HepG2 (cell line): ENCODE data around the gene IKBKE. TPM values are rescaled to one million over a fixed set of nuclear protein-coding genes. Genes with fewer than 3 reads are reported as not detected.
A peak's percentile ranks its signal among the peaks of the same experiment; 100 is the strongest.

Experiments
- AGO2 ChIP-seq: fragments of 200-400 bp; formaldehyde crosslinking; optimal IDR thresholded peaks from 2 replicates; pipeline ENCODE3; 2017; ENCODE audit warnings: mild to moderate bottlenecking, low read depth, low read length, moderate library complexity
- ATF2 ChIP-seq: sonication (generic); formaldehyde crosslinking; IDR thresholded peaks from 2 replicates; pipeline ENCODE4 v1.4.0; 2020; ENCODE audit warnings: missing genetic modification reagents
- EED ChIP-seq: sonication (generic); formaldehyde crosslinking; IDR thresholded peaks from 2 replicates; pipeline ENCODE4 v1.5.0; 2020; ENCODE audit warnings: mild to moderate bottlenecking, missing genetic modification reagents
- HDAC1 ChIP-seq: sonication (generic); formaldehyde crosslinking; IDR thresholded peaks from 2 replicates; pipeline ENCODE4 v1.5.1; 2020; ENCODE audit warnings: mild to moderate bottlenecking, missing genetic modification reagents
- HHEX ChIP-seq: IDR thresholded peaks from 2 replicates; pipeline ENCODE4 v1.6.1; 2016; ENCODE audit warnings: control low read depth
- KLF9 ChIP-seq: IDR thresholded peaks from 2 replicates; pipeline ENCODE4 v1.6.1; 2016; ENCODE audit warnings: low read depth
- MAZ ChIP-seq, 2 experiments: sonication (generic) in 1 of 2; formaldehyde crosslinking in 1 of 2; IDR thresholded peaks; 2 replicates each; pipeline versions ENCODE4 v1.5.0 to v1.6.1; 2012 to 2020; ENCODE audit warnings: low read depth in 2 of 2, mild to moderate bottlenecking in 2 of 2, borderline replicate concordance in 1 of 2, improper control_type of control experiment in 1 of 2, low read length in 1 of 2, missing genetic modification reagents in 1 of 2, moderate library complexity in 1 of 2
- MEIS2 ChIP-seq: sonication (generic); formaldehyde crosslinking; IDR thresholded peaks from 2 replicates; pipeline ENCODE4 v1.9.0; 2021; ENCODE audit warnings: mild to moderate bottlenecking, missing genetic modification reagents
- PHB2 ChIP-seq: fragments of 450-650 bp; IDR thresholded peaks from 2 replicates; pipeline ENCODE4 v1.6.1; 2018; ENCODE audit not compliant: partially characterized antibody
- REPIN1 ChIP-seq: sonication (generic); formaldehyde crosslinking; IDR thresholded peaks from 2 replicates; pipeline ENCODE4 v1.8.0; 2022; ENCODE audit warnings: missing genetic modification reagents, low read depth, mild to moderate bottlenecking, borderline replicate concordance
- SALL1 ChIP-seq: sonication (generic); formaldehyde crosslinking; IDR thresholded peaks from 2 replicates; pipeline ENCODE4 v1.8.0; 2022; ENCODE audit warnings: mild to moderate bottlenecking, missing genetic modification reagents
- SETDB1 ChIP-seq: sonication (generic); formaldehyde crosslinking; IDR thresholded peaks from 2 replicates; pipeline ENCODE4 v1.5.1; 2020; ENCODE audit warnings: missing genetic modification reagents, mild to moderate bottlenecking, borderline replicate concordance
- TAF1 ChIP-seq: sonication (generic); formaldehyde crosslinking; IDR thresholded peaks from 2 replicates; pipeline ENCODE4 v1.4.0; 2020; ENCODE audit warnings: missing genetic modification reagents
- THAP11 ChIP-seq: IDR thresholded peaks from 2 replicates; pipeline ENCODE4 v1.6.1; 2016; ENCODE audit warnings: missing biosample characterization, missing genetic modification reagents
- TOPORS ChIP-seq: sonication (generic); formaldehyde crosslinking; IDR thresholded peaks from 2 replicates; pipeline ENCODE4 v1.8.0; 2023; ENCODE audit warnings: mild to moderate bottlenecking, missing genetic modification reagents
- ZFP36L1 ChIP-seq: sonication (generic); formaldehyde crosslinking; IDR thresholded peaks from 2 replicates; pipeline ENCODE4 v1.8.0; 2022; ENCODE audit warnings: mild to moderate bottlenecking, missing genetic modification reagents, moderate library complexity
- ZNF10 ChIP-seq: sonication (generic); formaldehyde crosslinking; IDR thresholded peaks from 2 replicates; pipeline ENCODE4 v1.4.0; 2020; ENCODE audit warnings: mild to moderate bottlenecking, low read depth, missing genetic modification reagents, borderline replicate concordance
- ZNF543 ChIP-seq: sonication (generic); formaldehyde crosslinking; IDR thresholded peaks from 2 replicates; pipeline ENCODE4 v1.4.0; 2020; ENCODE audit warnings: mild to moderate bottlenecking, missing genetic modification reagents
- ZNF576 ChIP-seq: sonication (generic); formaldehyde crosslinking; IDR thresholded peaks from 2 replicates; pipeline ENCODE4 v1.4.0; 2020; ENCODE audit warnings: mild to moderate bottlenecking, missing genetic modification reagents
- ZNF646 ChIP-seq: sonication (generic); formaldehyde crosslinking; IDR thresholded peaks from 2 replicates; pipeline ENCODE4 v1.9.0; 2021; ENCODE audit warnings: mild to moderate bottlenecking, missing genetic modification reagents
- ZNF768 ChIP-seq: sonication (generic); formaldehyde crosslinking; IDR thresholded peaks from 2 replicates; pipeline ENCODE4 v1.4.0; 2020; ENCODE audit warnings: missing genetic modification reagents
- ZNF883 ChIP-seq: sonication (generic); formaldehyde crosslinking; IDR thresholded peaks from 2 replicates; pipeline ENCODE4 v1.5.1; 2020; ENCODE audit warnings: mild to moderate bottlenecking, missing genetic modification reagents; ENCODE audit errors: not compliant biosample characterization
- polyA plus RNA-seq, 8 experiments: library from polyadenylated mRNA; depleted of rRNA in 3 of 8; stranded (reverse) in 7 of 8; unstranded in 1 of 8; fragments of >200 nt; fragmentation: Illumina TruSeq in 4 of 8; extraction: Trizol in 4 of 8; gene quantifications; 2 replicates each; pipeline versions ENCODE4 v1.2.1 to v1.2.3, GENCODE V29; 2011 to 2016; ENCODE audit warnings: low read depth in 4 of 8, missing spikeins in 1 of 8, mixed read lengths in 1 of 8; ENCODE audit not compliant: insufficient read depth in 1 of 8
- total RNA-seq, 5 experiments: library from RNA; depleted of rRNA; stranded (reverse); fragments of >200 nt; fragmentation: Illumina TruSeq; extraction: Trizol; gene quantifications; 2 replicates each; pipeline ENCODE4 v1.2.3, GENCODE V29; 2016; ENCODE audit warnings: low read depth in 1 of 5

The IKBKE gene
- total and polyA plus RNA-seq, 2 of the 13 experiments (the other 11 are each of a cell fraction or from before 2014, with no cell fraction given) = 4.5 to 5.8 TPM

GRCh38 chr1:206469933-206470691 is at the start of gene IKBKE (continued):
- TF ChIP-seq SETDB1 (CRISPR knock-in tag) (no peak), MAZ (IDR thresholded peaks at IDR 0.05; ENCODE audit: borderline replicate concordance, low read depth, low read length) (no peak), MAZ (CRISPR knock-in tag; IDR thresholded peaks at IDR 0.05; ENCODE audit: low read depth) (no peak), ZNF883 (CRISPR knock-in tag) (peak; percentile 3), AGO2 (no peak), SALL1 (CRISPR knock-in tag) (peak; percentile 39), ZNF10 (CRISPR knock-in tag) (no peak), PHB2 (no peak), EED (CRISPR knock-in tag) (0 out of 2 replicates have a peak, but pooled peaks have one; percentile 5), TAF1 (CRISPR knock-in tag) (0 out of 2 replicates have a peak, but pooled peaks have one; percentile 24), HDAC1 (no peak), ZNF768 (CRISPR knock-in tag) (no peak), ZNF646 (CRISPR knock-in tag) (no peak), REPIN1 (CRISPR knock-in tag) (no peak), THAP11 (CRISPR knock-in tag) (no peak), ZNF543 (CRISPR knock-in tag) (no peak), TOPORS (CRISPR knock-in tag) (no peak), KLF9 (no peak), ATF2 (CRISPR knock-in tag) (no peak), HHEX (no peak), ZNF576 (CRISPR knock-in tag) (no peak), MEIS2 (CRISPR knock-in tag) (no peak), ZFP36L1 (CRISPR knock-in tag) (no peak)
